Hypothalamus (tissue), 51 donors: ENCODE measurements around the gene USP34.
"Not testable (repeated sequence)": the region's sequence is repeated elsewhere in the genome, so short reads cannot be mapped to it uniquely, and the experiment has no call there.

Experiments
- DNase-seq, 51 donors: peaks; one replicate each; lab custom pipeline; 2025; lab: John Stamatoyannopoulos, UW

USP34 gene

DNA sequence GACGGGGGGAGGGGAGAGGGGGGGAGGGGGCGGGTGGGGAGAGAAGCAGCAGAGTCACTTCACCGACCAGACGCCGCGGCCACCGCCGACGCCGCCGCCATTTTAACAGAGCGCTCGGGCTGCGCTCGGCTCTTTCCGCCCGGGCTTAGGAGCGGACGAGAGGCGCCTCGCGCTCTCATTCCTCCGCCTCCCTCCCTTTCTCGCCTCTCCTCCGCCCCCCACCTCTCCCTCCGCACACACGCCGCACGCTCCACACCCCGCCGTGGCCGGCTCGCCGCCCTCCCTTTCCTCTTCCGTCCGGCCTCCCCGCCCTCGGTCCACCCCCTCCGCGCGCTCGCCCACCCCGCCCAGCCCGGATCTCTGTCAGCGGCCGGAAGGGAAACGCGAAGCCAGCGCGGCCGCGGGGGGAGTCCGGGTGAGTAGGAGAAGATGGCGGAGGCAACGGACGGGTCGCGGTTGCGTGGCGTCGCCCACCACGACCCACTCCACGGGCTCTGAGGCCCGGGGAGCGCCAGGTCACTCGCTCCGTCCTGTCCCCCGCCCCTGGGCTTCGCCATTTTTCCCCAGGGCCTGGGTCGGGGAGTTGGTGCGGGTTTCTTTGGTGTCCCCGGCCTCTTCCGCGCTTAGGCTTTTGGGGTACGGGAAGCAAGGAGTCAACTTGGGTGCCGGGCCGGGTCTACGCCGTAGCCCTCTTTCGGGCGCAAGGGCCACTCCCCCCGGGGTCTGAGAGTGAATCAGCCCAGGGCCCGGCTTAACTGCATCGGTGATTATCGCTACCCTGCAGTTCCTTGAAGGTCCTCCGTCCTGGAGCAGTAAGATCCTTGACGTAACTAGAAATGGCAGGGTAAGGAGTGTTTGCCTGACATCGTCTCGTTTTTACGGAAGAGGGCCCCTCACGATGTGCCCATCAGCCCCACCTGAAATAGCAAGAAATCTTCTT, at the start of gene USP34:
Gene USP34 (minus strand): TSS at position 123 of the 940 bp plus-strand sequence. CDS start 395 bp downstream, outside the sequence.
- DNase-seq, result peak; percentile 50 to 96 (median 90)

GRCh38 chr2:61520261-61520660, 49.4 kb upstream of the USP34 start:
- peak in 1 of 51 donors; percentile 14 for DNase-seq

GRCh38 chr2:61512768-61513398, 42.0 kb upstream of the USP34 start:
- DNase-seq, result no peak

DNA sequence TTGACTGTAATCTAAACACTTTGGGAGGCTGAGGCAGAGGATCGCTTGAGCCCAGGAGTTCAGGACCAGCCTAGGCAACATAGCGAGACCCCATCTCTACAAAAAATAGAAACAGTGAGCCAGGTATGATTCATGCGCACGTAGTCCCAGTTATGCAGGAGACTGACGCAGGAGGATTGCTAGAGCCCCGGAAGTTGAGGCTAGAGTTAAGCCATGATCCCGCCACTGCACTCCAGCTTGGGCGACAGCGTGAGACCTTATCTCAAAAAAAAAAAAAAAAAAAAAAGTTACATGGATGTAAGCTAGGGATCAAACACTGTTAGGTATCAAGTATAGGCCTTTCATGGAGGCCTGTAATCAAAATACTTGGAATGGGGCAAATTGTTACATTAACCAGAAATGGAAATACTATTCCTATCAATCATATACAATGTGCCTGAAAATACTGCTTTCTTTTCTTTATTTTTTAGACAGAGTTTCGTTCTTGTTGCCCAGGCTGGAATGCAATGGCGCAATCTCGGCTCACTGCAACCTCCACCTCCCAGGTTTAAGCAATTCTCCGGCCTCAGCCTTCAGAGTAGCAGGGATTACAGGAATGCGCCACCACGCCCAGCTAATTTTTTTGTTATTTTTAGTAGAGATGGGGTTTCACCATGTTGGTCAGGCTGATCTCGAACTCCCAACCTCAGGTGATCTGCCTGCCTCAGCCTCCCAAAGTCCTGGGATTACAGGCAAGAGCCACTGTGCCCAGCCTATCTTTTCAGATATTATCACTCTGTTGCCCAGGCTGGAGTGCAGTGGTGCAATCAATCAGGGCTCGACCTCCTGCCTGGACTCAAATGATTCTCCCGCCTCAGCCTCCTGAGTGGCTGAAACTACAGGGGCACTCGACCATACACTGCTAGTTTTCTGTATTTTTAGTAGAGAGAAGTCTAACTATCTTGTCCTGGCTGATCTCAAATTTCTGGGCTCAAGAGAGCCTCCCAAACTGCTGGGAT, 40.1 kb upstream of the USP34 start:
- DNase-seq, result no peak

DNA sequence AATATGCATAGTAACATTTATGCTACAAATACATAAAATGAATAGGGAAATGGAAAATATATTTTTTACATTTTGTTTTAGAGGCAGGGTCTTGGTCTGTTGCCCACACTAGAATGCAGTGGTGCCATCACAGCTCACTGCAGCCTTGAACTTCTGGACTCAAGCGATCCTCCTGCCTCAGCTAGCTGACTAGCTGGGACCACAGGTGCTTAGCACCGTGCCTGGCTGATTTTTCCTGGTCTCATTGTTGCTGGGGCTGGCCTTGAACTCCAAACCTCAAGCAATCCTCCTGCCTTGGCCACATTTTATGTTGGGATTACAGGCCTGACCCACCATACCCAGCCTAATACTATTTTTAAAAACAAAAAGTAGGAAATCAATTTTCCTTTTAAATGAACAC, 34.1 kb upstream of the USP34 start:
- DNase-seq, result no peak

DNA sequence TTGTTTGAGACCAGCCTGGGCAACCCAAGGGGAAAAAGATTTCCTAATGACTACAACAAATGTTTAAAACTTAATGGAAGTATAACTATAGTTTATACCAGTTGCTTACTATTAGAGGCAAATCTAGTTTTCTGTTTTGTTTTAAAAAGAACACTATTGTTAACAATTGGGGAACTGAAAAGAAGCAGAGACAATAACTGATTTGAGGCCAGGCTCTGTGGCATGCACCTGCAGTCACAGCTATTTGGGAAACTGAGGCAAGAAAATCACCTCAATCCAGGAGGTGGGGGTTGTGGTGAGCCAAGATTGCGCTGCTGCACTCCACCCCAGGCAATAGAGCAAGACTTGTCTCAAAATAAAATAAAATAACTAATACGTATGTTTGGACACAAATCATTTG, 28.2 kb upstream of the USP34 start:
- DNase-seq, result no peak

- no peak for DNase-seq
These were observed 22.6 kb upstream of the USP34 start for GRCh38 chr2:61493523-61493942.

DNA sequence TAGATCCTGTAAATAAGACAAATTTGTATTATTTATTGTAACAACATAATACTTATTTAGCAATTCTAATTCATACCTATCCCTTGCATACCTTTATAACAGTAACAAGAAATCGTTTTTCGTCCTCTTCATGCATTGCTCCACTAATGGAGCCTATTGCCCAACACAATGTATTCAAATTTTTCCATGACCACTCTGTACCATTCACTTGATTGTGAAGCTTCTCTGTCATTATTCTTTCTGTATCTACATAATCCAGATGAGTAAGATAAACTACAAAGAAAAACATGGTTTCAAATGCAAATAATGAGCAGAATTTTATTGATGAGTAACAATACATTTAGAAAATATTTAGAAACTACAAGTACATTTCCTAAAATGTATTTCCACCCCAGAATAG, 21.6 kb upstream of the USP34 start:
- no peak for DNase-seq

GRCh38 chr2:61485281-61485680, 14.4 kb upstream of the USP34 start:
- no peak for DNase-seq

DNA sequence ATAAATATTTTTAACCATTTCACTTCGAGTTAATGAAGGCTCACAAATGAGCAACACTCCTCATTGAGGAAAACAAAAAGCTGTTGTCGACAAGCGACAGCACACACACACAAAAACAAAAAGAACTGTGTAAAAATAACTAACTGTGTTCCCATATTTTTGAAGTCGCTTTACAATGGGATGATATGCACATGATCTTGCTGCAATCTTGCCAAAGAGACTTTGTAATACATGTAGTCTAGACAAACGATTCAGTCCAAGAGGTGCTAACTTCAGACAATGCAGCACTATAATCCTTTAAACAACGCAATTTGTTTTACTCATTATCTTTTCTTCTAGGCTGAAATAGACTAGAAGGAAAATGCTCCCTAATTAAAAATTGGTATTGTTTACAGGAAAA, 7.2 kb upstream of the USP34 start:
- DNase-seq, result peak in 1 of 51 donors; percentile 4

GRCh38 chr2:61476929-61477589, 6.2 kb upstream of the USP34 start:
- not testable (repeated sequence) for DNase-seq

GRCh38 chr2:61471905-61472805, 1.3 kb upstream of the USP34 start:
- DNase-seq, result peak in 3 of 51 donors; percentile 23 to 54 (median 25)

GRCh38 chr2:61470122-61470951, 550 bp downstream of the USP34 start:
- peak; percentile 39 to 94 (median 81) for DNase-seq

DNA sequence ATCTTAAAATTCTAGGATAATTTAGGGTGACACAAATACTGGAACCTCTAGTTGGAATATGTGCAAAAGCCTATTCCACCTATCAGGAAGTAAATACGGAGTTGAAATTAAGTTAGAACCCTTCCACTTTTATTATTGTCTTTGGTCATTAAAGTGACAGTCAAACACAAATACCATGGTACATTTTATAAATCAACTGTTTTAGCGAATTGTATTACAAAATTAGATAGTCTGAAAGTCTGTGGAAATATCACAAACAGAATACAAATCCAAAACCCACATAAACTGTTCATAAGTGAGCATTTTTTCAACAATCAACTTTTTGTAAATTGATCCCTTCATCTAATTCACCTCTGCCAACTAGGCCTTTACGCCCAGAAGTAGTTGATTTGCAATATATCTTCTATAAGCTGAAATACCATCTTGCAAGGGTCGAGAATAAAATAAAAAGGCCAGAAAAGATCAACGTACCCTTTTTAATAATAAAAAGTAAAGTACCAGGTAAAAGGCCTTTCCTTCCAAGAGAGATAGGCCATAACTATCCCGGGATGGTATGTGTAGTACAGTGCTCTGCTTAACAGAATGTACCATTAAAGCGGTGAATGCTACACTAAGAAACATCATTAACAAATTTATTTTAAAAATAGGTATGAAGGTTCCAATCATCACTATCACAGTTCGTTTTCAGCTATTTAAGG, 1.3 kb downstream of the USP34 start:
- no peak for DNase-seq

- not testable (repeated sequence) for DNase-seq
These were observed 2.7 kb downstream of the USP34 start for GRCh38 chr2:61468231-61468630.

DNA sequence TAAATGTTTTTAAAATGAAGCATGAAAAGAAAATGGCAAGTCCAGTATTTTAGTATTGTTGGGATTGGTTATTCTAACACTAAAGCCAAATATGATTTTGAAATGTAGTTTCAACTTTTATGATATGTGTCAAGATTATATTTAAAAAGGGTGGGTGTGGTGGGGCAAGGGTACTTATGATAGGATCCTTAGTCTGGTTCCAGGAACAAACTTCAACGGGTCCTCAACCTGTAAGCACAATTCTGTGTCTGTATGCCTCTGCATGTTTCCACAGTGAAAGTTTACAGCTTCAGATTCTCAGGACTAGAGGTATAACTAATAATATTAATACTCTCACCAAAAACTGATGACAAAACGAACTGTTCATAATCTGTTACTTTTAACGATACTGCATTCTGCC, 5.8 kb downstream of the USP34 start:
- no peak for DNase-seq

DNA sequence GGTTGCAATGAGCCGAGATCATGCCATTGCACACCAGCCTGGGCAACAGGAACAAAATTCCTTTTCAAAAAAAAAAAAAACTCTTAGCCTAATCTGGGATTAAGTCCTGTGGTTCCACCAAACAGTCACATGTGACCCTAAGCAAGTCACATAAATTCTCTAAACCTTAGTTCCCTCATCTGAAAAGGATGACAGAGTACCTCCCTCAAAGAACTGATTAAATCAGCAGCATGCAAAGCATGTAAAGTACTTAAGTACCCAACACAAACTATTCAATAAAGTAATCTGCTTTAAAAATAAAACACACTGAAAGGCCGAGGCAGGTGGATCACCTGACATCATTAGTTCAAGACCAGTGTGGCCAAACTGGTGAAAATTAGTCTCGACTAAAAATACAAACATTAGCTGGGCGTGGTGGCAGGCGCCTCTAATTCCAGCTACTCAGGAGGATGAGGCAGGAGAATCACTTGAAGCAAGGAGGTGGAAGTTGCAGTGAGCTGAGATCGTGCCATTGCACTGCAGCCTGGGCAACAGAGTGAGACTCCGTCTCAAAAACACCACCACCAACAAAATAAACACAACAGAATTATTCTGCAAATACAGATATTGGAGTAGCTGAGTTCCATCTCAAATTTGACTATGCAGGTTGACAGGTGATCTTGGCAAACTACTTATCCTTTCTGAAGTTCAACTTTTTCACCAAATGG, 7.0 kb downstream of the USP34 start:
- no peak for DNase-seq
